LNCAP (cell line): Measurements from ENCODE around the gene EEFSEC.

Experiments
- CTCF ChIP-seq: fragments of 450-650 bp; IDR thresholded peaks from 2 replicates; pipeline ENCODE4 v1.5.1; 2017; ENCODE audit warnings: mild to moderate bottlenecking

The EEFSEC gene

GRCh38 chr3:128411574-128412064, 258.3 kb downstream of the EEFSEC start:
- TF ChIP-seq CTCF: no peak

- no peak for TF ChIP-seq CTCF
Measured at GRCh38 chr3:128412180-128413002, 259.1 kb downstream of the EEFSEC start.

- no peak for TF ChIP-seq CTCF
Measured at GRCh38 chr3:128413003-128413370, 259.7 kb downstream of the EEFSEC start.

GRCh38 chr3:128413413-128414205, 260.3 kb downstream of the EEFSEC start:
- TF ChIP-seq CTCF: no peak

- TF ChIP-seq CTCF: no peak
Measured at GRCh38 chr3:128415200-128415772, 262.0 kb downstream of the EEFSEC start.

GRCh38 chr3:128415773-128416577, 262.7 kb downstream of the EEFSEC start:
- no peak for TF ChIP-seq CTCF

- TF ChIP-seq CTCF: no peak
Measured at GRCh38 chr3:128416578-128417211, 263.4 kb downstream of the EEFSEC start.
